ENCODE measurements around the gene MAN2B2.

MAN2B2 gene

GRCh38 chr4:6621556-6621927, 46.6 kb downstream of the MAN2B2 start:
- no peaks in the 10 kb centered on the region for H3K79me2 ChIP-seq (ENCODE audit: low read length)
- no peaks in the 10 kb centered on the region for H3K9me2 ChIP-seq (replicated peaks; ENCODE audit: insufficient read depth, low read length)
- no peaks in the 10 kb centered on the region for H3K9me3 ChIP-seq (replicated peaks; ENCODE audit: insufficient read depth, low read length)
- DNase-seq: no peak
- no peaks in the 10 kb centered on the region for H3K4me1 ChIP-seq (ENCODE audit: low read length)
- no peak overlapping the region for H3K4me2 ChIP-seq (ENCODE audit: low read depth, low read length)
- no peak overlapping the region for H3K27ac ChIP-seq (ENCODE audit: low read length)
- H3K4me3 ChIP-seq (ENCODE audit: low read length): no peak overlapping the region
- no peaks in the 10 kb centered on the region for H3K36me3 ChIP-seq (replicated peaks; ENCODE audit: insufficient read depth, low read length)
- no peak for TF ChIP-seq CTCF (IDR thresholded peaks at IDR 0.05; ENCODE audit: low read length)
- TF ChIP-seq EZH2phosphoT487 (IDR thresholded peaks at IDR 0.05; ENCODE audit: low read length): no peak
- TF ChIP-seq EZH2 (optimal IDR thresholded peaks at IDR 0.05; ENCODE audit: low read depth, low read length): no peak
- H2AFZ ChIP-seq (ENCODE audit: low read length): no peak overlapping the region
- no peaks in the 10 kb centered on the region for H3F3A ChIP-seq (ENCODE audit: insufficient read depth, low read length)
- H3K27me3 ChIP-seq (replicated peaks; ENCODE audit: insufficient read depth, low read length): no peaks in the 10 kb centered on the region
- H3K9ac ChIP-seq (ENCODE audit: low read length): no peak overlapping the region
- H4K20me1 ChIP-seq (ENCODE audit: insufficient read depth, low read length): no peaks in the 10 kb centered on the region

- H3K4me1 ChIP-seq (ENCODE audit: low read length): no peaks in the 10 kb centered on the region
- H3K9ac ChIP-seq (ENCODE audit: low read length): no peak overlapping the region
- H3F3A ChIP-seq (ENCODE audit: insufficient read depth, low read length): no peaks in the 10 kb centered on the region
- no peak for DNase-seq
- H3K36me3 ChIP-seq (replicated peaks; ENCODE audit: insufficient read depth, low read length): no peaks in the 10 kb centered on the region
- no peaks in the 10 kb centered on the region for H3K27me3 ChIP-seq (replicated peaks; ENCODE audit: insufficient read depth, low read length)
- H3K27ac ChIP-seq (ENCODE audit: low read length): no peak overlapping the region
- TF ChIP-seq CTCF (IDR thresholded peaks at IDR 0.05; ENCODE audit: low read length) (no peak), EZH2 (optimal IDR thresholded peaks at IDR 0.05; ENCODE audit: low read depth, low read length) (no peak), EZH2phosphoT487 (IDR thresholded peaks at IDR 0.05; ENCODE audit: low read length) (no peak)
- H3K9me3 ChIP-seq (replicated peaks; ENCODE audit: insufficient read depth, low read length): no peaks in the 10 kb centered on the region
- no peaks in the 10 kb centered on the region for H3K9me2 ChIP-seq (replicated peaks; ENCODE audit: insufficient read depth, low read length)
- H3K79me2 ChIP-seq (ENCODE audit: low read length): no peaks in the 10 kb centered on the region
- no peaks in the 10 kb centered on the region for H4K20me1 ChIP-seq (ENCODE audit: insufficient read depth, low read length)
- no peak overlapping the region for H2AFZ ChIP-seq (ENCODE audit: low read length)
- no peak overlapping the region for H3K4me3 ChIP-seq (ENCODE audit: low read length)
- no peak overlapping the region for H3K4me2 ChIP-seq (ENCODE audit: low read depth, low read length)
These were observed 47.8 kb downstream of the MAN2B2 start for GRCh38 chr4:6622744-6623143.

GRCh38 chr4:6625256-6625655, 50.3 kb downstream of the MAN2B2 start:
- H3K79me2 ChIP-seq (ENCODE audit: low read length): no peaks in the 10 kb centered on the region
- H3K4me3 ChIP-seq (ENCODE audit: low read length): no peak overlapping the region
- no peak for DNase-seq
- H3K9ac ChIP-seq (ENCODE audit: low read length): no peak overlapping the region
- no peaks in the 10 kb centered on the region for H3K4me1 ChIP-seq (ENCODE audit: low read length)
- no peaks in the 10 kb centered on the region for H3K27me3 ChIP-seq (replicated peaks; ENCODE audit: insufficient read depth, low read length)
- H2AFZ ChIP-seq (ENCODE audit: low read length): no peak overlapping the region
- no peaks in the 10 kb centered on the region for H3F3A ChIP-seq (ENCODE audit: insufficient read depth, low read length)
- H3K9me3 ChIP-seq (replicated peaks; ENCODE audit: insufficient read depth, low read length): no peaks in the 10 kb centered on the region
- no peak overlapping the region for H3K27ac ChIP-seq (ENCODE audit: low read length)
- H4K20me1 ChIP-seq (ENCODE audit: insufficient read depth, low read length): no peaks in the 10 kb centered on the region
- TF ChIP-seq EZH2 (optimal IDR thresholded peaks at IDR 0.05; ENCODE audit: low read depth, low read length) (no peak), CTCF (IDR thresholded peaks at IDR 0.05; ENCODE audit: low read length) (no peak), EZH2phosphoT487 (IDR thresholded peaks at IDR 0.05; ENCODE audit: low read length) (no peak)
- H3K4me2 ChIP-seq (ENCODE audit: low read depth, low read length): no peak overlapping the region
- H3K36me3 ChIP-seq (replicated peaks; ENCODE audit: insufficient read depth, low read length): no peaks in the 10 kb centered on the region
- H3K9me2 ChIP-seq (replicated peaks; ENCODE audit: insufficient read depth, low read length): no peaks in the 10 kb centered on the region

Data from MM.1S (cell line).